Measurements from ENCODE around the gene ADAMTSL2.

Gene ADAMTSL2

DNA sequence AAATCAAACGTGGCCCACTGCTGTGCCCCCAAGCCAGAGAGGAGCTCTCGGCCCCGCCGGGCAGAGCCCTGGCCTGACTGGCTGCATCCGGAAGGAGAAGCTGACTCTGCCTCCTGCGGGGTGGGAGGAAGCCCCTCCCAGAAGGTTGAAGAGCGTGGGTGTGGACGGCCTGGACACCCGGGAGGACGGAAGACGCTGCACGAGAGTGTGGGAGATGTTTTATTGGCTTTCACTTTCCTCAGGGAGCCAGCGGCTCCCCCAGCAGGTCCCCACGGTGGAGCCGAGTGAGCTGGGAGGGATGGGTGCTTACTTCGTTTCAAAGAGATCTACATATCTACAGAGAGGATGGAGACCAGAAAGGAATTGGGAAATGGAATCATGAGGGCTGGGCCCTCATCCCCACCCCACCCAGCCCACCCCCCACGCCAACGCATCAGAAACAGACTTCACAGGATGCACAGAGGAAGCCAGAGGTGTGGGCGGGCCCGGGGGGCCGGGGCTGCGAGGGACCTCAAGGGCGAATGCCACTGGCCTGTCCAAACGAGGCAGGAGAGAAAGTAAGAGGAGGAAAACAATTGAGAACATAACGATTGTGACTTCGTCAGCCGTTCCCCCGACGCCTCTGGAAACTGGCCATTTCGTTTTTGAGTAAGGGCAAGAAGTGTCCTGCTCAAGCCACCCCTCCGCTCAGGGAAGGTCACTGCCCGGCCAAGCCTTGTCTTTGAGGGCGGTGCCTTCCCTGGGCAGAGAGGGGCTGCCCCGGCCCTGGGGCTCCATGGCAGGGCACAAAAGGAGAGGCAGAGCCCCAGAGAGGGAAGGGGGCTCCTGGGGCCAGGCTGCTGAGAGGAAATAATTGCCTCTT, 42.6 kb downstream of the ADAMTSL2 start:
- no peak for DNase-seq

DNA sequence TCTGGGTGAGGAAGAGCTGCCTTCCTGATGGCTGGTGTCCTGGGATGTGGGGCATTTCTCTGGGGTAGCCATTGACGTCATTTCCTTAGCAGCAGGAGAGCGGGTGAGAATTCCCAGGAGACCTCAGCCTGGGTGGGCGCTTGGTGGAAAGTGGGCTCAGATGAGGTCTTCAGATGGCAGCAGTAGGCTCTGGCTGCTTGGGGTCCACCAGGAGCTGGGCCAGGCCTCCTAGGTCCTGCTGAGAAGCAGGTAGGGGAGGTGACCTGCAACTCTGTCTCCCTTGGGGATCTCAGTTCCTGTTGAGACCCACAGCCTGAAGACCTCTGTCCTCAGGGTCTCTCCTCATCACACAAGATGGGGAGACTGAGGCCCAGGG, 43.2 kb downstream of the ADAMTSL2 start:
- DNase-seq: no peak

DNA sequence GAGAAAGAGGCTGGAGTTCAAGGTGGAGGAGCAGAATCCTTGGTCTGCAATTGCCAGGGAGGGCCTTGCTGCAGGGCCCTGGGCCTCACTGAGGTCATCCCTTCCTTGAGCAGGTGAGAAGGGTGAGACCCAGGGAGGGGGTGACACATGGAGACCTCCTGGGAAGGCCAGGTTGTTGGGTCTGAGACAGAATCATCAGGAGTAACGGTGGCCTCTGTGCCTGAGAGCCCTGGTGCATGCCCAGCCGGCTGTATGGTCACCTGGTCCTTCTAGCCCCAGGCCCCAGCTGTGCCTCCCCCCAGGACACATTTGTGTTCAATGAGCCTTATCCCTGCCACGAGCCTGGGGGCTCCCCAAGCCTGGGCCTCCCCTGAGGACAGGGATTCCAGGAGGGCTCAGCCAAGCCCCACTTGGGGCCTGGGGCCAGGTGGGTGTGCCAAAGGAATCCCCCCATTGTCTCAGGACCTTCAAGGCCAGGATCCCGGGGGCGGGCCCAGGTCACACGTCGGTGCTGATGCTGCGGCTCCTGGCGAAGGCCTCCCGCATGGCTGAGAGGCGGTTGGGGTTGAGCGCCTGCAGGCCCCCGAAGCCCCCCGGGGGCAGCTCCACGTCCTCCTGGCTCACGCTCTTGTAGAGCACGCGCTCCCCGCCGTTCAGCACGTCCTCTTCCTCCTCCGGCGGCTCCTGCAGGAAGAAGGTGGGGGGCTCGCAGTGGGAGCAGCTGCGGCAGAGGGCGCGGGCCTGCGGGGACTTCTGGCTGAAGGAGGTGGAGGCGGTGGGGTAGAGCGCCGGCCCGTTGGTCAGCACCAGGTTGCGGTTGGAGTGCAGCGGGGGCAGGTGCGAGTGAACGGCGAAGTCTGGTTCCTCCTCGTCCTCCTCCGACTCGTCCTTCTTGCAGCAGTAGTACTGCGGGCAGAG, 44.3 kb downstream of the ADAMTSL2 start:
- DNase-seq: no peak

DNA sequence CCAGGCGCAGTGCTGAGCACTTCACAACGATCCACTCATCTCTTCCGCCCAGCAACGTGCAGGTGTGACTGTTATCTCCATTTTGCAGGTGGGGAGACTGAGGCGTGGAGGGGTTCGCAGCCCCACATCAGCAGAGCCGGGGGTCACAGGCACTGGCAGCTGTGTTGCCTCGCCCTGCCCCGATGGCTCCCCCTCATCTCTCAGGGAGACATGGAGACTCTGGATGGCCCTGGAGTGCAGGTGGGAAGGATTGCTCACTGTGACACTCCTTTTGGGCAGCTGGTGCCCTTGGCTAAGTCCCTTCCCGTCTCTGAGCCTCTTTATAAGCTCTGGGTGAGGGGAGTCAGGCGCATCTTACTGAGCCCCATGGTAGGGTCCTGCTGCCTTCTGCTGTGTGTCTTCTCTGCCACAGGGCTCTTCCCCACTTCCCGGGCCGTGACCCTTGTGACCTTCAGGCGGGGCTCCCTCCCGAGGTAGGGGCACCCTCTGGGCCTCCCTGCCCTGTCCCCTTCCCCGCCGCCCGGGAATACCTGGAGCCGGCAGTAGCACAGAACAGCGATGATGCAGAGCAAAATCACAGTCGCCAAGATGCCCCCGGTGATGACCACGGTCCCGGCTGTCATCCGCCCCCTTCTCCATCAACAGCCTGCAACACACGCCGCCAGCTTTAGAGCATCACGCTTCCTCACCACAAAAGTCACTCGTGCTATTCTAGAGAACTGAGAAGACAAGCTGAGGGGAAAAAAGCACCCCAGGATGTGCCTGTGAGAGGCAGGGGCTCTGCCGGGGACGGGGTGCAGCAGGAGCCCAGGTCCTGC, 45.3 kb downstream of the ADAMTSL2 start:
- DNase-seq: no peak

DNA sequence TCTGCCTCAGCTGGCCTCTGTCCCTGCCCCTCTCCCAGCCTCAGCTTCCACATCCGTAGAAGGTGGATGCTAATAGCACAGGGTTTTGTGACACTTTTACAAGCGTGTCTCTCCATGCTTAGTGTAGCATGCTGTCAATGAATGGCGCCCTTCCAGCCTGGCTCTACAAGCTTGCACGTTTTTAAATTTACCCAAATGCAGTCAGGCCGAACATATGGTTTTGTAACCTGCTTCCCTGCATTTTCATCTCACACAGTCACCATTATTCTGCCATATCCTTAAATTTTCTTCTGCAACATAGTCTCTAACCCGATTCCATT, 45.9 kb downstream of the ADAMTSL2 start:
- no peak for DNase-seq

DNA sequence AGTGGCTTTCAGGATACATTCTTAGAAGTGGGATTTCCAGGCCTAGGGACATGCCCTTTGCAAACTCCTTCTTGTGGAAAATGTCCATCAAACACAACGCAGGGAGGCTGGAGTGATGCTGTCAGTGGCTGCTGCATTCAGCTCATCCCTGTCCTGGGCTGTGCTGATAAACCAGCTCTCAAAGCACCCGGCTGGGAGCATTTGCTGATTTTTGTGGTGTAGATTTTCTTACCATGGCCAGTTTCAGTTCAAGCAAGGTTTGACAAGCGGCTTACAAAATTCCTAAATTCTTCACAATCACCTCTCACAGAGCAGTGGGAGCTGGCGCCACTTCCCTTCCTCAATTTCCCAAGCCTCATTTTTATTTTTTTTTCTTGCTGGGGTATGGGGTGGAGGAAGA, 46.5 kb downstream of the ADAMTSL2 start:
- no peak for DNase-seq

DNA sequence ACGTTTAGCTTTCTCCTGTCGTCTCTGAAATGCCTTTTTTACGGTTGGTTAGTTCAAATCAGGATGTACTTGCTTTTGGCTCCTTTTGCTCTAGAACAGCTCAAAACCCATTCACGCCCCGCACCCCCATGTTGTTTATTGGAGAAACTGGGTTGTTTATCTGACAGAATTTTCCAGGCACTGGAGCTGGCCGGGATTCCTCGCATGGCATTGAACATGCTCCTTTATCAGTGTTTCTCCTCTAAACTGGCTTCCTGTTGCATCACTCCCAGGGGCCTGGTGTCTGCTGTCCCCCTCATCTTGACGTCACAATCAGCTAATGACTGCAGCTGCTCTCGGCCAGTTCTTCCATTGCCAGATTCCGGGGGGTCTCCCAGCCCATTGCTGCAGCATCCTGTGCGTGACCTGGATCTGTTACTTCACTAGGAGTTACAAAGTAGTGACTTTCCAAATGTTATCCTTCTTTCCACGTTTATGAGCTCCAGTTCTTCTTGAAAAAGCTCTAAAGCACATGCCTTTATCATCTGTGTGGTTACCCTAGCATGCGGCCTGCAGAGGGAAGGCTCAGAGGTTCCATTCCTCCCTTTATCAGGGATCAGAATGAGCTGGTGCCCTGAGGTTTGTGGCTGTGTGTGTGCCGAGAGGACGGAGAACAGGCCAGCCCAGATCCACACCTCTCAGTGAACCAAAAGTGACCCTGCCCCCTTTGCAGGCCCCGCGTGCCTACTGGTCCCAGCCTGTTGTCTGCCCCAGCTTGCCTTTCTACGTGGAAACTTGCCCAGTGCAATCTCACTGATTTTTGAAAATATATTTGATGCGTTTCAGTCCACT, 47.2 kb downstream of the ADAMTSL2 start:
- DNase-seq: no peak

DNA sequence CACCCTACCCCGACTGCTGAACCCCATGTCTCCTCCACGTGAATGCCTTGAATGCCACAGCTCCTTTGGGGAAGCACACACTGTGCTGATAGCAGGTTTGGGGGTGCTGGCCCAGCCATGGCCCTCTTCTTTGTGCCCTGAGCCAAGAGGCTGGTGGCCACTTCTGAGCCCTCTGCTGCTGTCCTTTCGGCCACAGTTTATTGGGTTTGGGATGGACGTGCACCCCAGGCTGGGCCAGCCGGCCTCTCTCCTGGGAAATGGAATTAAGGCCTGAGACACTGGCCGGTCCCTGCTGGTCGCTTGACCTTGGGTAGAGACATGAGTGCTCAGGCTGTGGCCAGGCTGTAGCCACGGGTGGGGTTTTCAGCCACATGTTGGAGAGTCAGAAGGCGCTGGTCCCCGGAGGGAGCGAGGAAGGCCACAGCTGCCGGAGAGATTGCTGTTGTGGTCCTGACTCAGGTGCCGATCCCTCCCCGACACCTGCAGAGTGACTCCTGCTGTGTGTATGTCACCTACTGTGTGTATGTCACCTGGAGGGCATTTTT, 48.1 kb downstream of the ADAMTSL2 start:
- DNase-seq: no peak

DNA sequence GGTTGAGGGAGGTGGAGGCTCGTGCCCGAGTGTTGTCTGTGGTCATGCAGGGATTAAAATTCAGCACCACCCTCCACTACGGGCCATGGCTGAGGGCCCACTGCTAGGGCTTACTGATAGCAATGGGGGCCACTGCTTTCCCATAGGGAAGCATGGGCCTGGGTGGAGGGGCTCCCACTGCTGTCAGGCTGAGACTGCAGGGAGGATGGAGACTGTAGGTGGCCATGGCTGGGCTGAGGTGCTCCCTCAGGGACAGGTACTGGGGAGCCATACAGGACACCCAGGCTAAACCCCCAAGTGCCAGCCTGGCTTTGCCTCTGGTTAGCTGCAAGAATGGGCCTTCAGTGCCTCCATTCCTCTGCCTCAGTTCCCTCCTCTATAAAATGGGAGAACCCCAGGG, 48.6 kb downstream of the ADAMTSL2 start:
- no peak for DNase-seq

DNA sequence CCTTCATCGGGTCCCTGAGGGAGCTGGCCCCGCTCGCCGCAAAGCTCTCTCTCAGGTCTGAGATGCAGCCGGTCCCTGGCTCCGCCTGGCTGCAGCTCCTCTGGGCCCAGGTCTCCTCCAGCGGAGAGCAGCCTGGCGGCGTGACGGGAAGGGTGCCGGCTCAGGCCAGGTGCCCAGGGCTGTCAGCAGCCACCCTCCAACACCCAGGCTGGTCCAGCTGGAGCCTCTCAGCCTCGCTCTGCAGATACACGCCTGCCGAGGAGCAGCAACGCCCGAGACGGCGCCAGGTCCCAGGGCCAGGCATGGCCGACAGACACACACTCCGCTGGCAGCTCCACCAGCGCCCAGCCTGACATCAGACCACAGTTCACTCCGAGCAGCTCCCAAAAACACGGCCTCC, 49.1 kb downstream of the ADAMTSL2 start:
- DNase-seq: no peak

DNA sequence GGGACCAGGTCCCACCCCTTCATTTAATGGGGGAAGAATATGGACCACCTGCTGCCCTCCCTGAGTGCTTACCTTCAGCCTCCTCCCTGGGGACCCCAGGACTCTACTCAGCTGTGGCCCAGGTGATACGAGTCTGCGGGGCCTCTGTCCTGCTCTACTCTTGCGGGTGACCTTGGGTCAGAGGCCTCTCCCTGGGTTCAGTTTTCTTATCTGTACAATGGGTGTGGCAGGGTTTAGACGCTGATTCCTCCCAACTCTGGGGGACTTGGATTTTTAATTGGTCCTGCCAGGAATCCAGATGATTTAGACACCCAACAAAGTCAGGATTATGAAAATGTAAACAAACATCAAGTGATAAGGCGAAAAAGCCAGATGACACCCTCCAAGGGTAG, 49.7 kb downstream of the ADAMTSL2 start:
- no peak for DNase-seq

DNA sequence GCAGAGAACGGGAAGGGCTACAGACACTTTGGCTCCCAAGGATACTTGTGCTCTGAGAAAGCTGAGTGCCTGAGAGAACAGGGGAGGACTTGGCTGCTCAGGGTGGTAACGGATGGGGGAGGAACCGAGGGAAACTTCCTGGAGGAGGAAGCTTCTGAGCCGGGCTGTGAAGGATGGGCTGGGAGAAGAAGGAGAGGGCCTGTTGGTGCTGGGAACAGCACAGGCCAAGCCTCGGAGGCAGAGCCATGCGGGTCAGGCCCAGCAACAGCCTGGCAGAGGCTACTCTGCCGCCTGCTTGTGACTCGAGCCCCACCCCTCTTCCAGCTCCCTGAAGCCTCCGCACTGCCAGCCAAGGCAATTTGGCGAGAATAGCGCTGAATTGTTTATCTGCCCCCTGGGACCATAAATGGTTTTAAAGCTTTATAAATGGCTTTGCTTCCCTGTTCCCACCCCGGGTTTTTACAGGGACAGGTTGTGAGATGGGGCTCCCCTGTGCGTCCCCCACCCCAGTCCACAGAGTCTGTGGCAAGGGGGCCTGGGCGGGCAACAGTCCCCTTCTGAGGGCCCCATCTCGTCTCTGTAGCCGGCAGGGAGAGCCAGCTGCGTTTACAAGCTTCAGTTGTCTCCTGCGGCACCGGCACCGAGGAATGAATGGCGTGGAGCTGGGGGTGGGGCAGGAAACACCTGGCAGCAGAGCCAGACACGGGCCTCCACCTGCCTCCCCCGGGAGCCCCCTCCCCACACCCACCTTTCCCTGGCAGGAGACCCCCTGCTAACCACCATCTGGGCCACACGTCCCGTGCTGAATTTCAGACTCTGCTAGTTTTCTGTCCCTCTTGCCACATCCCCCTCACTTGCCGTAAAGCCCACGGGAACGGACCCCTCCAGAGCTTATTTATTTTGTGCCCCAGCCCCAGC, 50.3 kb downstream of the ADAMTSL2 start:
- DNase-seq: peak; percentile 71

DNA sequence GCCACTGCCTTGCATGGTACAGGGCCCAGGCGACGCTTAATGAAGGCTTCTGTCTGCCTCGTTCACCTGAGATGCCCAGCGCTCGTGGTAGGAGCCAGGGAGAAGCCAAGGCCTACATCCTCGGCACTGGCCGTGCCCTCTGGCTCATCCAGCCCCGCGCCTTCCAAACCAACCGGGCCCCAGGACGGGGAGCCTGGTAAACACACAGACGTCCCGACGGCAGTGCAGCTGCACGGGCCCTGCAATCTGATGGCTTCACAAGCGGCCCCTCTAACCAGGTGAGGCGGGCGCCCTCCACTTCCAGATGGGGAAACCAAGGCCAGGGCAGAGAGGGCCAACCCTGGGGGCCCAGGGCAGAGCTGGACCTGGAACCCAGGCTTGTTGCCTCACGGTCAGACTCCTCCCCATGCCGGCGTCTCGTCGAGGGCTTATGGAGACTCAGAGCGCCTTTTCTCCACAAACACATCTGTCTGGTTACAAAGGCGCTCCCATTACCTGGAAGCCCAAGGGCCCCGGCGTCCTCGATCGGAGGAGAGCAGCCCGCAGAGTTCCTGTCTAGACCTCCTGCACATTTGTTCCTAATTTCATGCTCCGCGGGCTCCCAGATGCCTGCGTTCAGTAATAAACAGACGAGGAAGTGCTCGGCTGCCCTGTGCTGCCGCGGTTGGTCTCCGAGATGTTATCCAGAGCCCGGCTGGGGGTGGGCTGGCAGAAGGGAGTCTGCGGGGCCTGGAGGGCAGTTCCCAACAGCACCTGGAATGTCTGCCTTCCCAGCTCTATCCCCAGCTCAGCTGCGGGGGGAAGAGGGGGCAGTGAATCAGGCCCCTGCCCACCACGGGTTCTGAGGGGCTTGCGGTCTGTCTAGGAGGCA, 51.2 kb downstream of the ADAMTSL2 start:
- no peak for DNase-seq

DNA sequence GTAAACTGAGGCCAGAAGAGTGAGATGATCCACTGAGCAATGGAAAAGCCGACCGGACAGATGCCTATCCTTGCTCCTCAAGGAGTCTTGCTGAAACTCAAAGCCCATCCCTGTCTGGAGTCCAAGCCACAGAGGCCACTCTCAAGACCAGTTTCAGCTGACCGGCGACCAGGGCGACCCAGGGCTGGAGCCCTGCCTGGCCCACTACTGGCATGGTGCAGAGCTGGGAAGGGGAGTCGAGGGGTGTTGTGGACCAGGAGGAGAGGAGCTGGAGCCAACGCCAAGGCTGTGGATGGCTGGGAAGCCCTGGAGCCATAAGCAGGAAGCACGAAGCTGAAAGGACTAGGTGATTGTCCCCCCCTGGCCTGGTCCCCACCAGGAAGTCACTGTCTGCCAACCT, 52.5 kb downstream of the ADAMTSL2 start:
- no peak for DNase-seq

DNA sequence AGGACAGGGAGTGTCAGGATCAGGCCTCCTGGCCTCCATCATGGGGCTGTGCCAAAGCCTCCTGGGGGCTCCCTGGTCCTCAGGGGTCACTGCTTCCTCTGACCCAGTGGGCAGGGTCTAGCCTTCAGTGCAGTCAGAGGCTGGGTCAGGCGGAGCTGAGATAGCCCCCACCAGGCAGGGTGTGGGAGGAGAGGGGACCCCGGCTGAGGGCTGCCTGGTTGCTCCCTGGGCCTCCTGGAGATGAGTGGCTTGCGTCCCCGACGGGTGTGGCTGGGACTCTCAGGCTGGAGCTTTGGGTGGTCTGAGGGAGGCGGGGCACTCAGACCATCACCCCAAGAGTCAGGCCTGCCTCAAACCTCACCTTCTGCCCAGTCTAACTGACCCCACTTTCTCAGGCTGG, 53.0 kb downstream of the ADAMTSL2 start:
- no peak for DNase-seq

DNA sequence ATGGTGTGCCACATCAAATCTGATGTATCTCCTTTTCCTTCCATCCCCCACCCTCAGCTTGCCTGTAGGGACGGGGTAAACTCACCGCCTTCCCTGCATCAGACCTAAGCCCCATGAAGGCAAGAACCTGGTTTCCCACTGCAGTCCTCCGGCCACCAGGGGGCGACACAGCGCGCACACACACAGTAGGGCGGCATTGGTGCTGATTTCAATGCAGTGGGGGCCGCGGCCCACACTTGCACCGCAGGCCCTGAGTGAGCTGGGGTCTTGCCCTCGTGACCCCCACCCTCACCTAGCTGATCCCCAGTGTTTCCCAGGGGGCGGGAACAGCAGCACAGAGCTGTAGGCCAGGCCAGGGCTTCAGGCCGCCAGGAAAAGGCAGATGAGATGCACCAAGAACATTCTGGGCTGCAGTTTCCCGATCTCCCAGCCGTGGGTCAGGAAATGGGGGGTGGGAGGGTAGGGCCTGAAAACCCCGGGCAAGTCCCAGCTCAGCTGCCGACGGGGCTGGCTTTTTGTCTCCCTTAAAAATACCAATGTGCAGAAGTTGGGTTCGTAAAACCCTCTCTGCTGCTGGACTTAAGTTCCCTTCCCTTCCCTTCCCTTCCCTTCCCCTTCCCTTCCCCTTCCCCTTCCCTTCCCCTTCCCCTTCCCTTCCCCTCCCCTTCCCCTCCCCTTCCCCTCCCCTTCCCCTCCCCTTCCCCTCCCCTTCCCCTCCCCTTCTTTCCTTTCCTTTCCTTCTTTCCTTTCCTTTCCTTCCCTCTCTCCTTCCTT, 55.1 kb downstream of the ADAMTSL2 start:
- no peak for DNase-seq

DNA sequence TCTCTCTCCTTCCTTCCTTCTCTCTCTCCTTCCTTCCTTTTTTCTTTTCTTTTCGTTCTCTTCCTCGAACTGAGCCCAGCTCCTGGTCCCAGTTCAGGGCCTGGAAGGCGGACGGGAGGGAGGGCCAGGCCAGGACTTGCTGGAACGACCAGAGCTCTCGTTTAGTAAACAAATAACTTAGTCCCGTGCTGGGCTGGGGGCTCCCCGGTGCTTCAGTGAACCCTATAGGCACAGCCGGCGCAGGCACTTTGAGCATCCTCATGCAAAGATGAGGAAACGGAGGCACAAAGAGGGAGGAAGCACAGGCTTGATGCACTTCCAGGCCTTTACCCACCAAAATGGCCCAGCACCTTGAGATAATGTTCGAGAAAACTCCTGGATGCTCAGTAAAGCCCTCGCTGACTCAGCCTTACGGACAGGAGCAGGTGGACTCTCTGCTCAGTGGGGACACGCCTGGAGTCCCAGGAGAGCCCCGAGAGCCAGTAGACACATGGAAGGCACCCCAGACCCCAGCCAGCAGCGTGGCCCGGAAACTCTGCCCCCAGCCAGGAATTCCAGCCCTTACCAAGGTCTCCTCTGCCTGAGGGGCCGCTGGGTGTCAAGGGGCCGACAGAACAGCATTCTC, 55.8 kb downstream of the ADAMTSL2 start:
- DNase-seq: no peak

DNA sequence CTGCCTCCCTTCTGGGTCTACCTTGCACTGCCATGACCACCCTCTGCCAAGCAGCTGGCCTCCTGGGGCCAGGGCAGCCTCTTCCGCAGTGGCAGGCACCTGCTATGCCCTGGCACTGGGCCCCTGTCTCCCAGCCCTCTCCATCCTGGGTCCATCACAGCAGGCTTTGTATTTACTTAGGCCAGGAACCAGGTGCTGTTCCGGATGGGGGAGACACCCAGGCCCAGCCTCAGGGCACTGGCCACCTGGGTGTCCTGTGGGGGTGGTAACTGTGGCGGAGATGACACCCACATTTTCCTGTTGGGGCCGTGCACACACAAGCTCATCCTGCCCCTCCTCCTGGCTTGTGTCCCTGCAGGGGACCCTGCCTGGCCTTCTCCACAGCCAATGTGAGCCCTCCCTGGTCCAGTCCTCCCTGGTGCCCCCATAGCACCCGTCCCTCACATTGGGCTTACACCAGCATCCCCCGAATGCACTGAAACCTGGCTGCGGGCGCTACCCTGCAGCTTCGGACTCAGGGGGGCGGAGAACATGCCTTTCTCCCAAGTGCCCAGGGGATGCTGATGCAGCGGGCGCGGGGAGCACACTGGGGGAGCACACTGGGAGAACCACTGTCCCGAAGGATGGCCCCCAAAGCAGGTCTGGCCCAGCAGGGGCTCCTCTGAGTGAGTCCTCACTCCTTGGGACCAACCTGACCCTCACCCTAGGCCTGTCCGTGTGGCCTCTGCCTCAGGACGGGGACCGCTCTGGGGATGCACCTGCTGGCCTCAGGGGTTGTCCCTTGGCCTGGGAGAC, 56.8 kb downstream of the ADAMTSL2 start:
- no peak for DNase-seq

Measured in femur (tissue), 1 donor.